22Rv1 (cell line): ENCODE results near the gene STOX2.

Source experiments
- H3K27ac ChIP-seq: fragments of 450-650 bp; 2 replicates; pipeline ENCODE4 v1.5.1; 2017
- ZFX ChIP-seq: fragments of 450-650 bp; IDR thresholded peaks from 2 replicates; pipeline ENCODE4 v1.6.1; 2017; ENCODE audit warnings: antibody characterized with exemption, borderline replicate concordance
- TF ChIP-seq, protein P1 (sequence below): fragments of 450-650 bp; IDR thresholded peaks from 2 replicates; pipeline ENCODE4 v1.5.1; 2017; ENCODE audit warnings: mild to moderate bottlenecking

The STOX2 gene

DNA sequence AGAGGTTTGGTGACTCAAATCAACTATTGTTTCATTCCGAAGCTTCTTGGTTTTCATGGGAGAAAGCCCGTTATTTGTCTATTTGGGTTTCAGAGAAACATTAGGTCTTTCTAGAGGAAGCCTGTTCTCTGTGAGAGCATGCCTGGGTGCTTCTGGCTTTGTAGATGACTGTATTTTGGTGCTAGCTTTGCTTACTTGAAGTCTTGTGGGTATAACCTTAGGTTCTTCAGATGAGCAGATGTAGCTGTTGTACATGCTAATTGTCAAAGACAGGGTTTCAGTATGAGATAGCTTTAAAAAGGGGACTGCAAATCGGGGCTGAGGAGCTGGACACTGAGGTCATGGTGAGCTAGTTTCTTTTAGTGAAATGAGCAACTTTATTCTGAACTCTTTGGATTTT, 7.9 kb upstream of the STOX2 start:
- TF ChIP-seq, protein P1, sequence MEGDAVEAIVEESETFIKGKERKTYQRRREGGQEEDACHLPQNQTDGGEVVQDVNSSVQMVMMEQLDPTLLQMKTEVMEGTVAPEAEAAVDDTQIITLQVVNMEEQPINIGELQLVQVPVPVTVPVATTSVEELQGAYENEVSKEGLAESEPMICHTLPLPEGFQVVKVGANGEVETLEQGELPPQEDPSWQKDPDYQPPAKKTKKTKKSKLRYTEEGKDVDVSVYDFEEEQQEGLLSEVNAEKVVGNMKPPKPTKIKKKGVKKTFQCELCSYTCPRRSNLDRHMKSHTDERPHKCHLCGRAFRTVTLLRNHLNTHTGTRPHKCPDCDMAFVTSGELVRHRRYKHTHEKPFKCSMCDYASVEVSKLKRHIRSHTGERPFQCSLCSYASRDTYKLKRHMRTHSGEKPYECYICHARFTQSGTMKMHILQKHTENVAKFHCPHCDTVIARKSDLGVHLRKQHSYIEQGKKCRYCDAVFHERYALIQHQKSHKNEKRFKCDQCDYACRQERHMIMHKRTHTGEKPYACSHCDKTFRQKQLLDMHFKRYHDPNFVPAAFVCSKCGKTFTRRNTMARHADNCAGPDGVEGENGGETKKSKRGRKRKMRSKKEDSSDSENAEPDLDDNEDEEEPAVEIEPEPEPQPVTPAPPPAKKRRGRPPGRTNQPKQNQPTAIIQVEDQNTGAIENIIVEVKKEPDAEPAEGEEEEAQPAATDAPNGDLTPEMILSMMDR: no peak
- TF ChIP-seq ZFX: no peak
- no peak overlapping the region for H3K27ac ChIP-seq

GRCh38 chr4:183898456-183898855, 6.7 kb upstream of the STOX2 start:
- TF ChIP-seq ZFX: no peak
- TF ChIP-seq, protein P1: no peak

GRCh38 chr4:183903021-183903760, 1.9 kb upstream of the STOX2 start:
- TF ChIP-seq ZFX: no peak
- TF ChIP-seq, protein P1: no peak
- H3K27ac ChIP-seq: no peak overlapping the region

More at GRCh38 chr4:183898456-183898855, 6.7 kb upstream of the STOX2 start:
- no peak overlapping the region for H3K27ac ChIP-seq

DNA sequence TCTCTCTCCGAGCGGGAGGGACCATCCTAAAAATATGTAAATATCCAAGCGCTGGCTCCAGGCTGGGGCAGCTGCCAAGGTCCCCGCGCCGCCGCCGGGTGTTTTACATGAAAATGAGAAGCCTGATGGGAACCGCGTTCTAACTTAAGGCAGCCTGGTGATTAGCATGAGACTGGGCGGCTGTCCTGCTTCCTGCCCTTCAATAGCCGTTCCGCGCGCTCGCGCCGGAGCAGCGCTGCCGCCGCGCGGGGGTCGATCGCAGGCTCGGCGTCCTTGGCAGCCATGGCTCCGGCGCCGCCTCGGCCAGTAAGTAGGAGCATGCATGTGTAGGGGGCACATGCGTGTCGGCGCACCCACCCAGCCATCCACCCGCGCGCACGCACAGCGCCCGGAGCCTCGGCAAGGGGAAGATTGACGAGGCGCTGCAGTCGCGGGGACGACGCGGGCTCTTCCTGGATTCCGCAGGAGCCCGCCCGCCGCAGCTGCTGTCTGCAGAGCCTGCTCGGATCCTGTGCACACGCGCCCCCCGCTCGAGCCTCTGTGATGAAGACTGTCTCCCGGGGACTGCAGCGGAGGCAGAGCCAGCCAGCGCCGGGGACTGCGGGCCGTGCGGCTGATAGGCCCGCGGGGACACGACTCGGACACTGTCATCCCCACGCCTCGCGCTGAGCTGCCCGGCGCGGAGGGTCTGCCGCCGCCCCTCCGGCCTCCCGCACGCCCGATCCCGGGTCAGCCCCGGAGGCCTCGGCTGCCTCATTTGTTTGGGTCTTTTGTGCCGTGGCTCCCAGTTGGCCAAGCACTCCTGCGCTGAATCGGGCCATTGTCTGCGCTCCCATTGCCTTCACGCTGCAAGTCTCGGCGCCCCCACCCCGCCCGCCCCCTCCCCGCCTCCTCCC, 734 bp downstream of the STOX2 start:
- H3K27ac ChIP-seq: no peak overlapping the region
- TF ChIP-seq, protein P1: no peak
- TF ChIP-seq ZFX: no peak

- no peak for TF ChIP-seq ZFX
- TF ChIP-seq, protein P1: no peak
- no peak overlapping the region for H3K27ac ChIP-seq
These were observed 1.3 kb downstream of the STOX2 start for GRCh38 chr4:183906489-183906738.

- TF ChIP-seq ZFX: no peak
- TF ChIP-seq, protein P1: no peak
- no peak overlapping the region for H3K27ac ChIP-seq
These were observed 1.9 kb downstream of the STOX2 start for GRCh38 chr4:183906739-183907651.
